ENCODE results near the gene AP2S1.
"Not testable (repeated sequence)": the region's sequence is repeated elsewhere in the genome, so short reads cannot be mapped to it uniquely, and the experiment has no call there.

DNA sequence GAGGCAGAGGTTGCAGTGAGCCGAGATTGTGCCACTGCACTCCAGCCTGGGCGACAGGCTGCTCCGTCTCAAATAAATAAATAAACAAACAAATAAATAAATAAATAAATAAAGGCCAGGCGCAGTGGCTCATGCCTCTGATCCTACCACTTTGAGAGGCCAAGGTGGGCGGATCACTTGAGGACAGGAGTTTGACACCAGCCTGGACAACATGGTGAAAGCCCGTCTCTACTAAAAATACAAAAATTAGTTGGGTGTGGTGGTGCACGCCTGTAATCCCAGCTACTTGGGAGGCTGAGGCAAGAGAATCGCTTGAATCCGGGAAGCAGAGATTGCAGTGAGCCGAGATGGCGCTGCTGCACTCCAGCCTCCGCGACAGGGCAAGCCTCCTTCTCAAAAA is 4.1 kb upstream of the AP2S1 start:
- not testable (repeated sequence) for TF ChIP-seq ZNF169 (tag by site-specific recombination; IDR thresholded peaks at IDR 0.05); ZSCAN16 (tag by site-specific recombination; IDR thresholded peaks at IDR 0.05); RBAK (tag by site-specific recombination; IDR thresholded peaks at IDR 0.05); KLF16 (tag by site-specific recombination; IDR thresholded peaks at IDR 0.05); ZNF398 (tag by site-specific recombination; IDR thresholded peaks at IDR 0.05); REPIN1 (tag by site-specific recombination; IDR thresholded peaks at IDR 0.05; ENCODE audit: low read depth); ZNF426 (tag by site-specific recombination; IDR thresholded peaks at IDR 0.05); ZNF423 (tag by site-specific recombination; IDR thresholded peaks at IDR 0.05); ZNF211 (tag by site-specific recombination; IDR thresholded peaks at IDR 0.05; ENCODE audit: low read depth); YY1 (tag by site-specific recombination; IDR thresholded peaks at IDR 0.05)
- TF ChIP-seq, protein P1, sequence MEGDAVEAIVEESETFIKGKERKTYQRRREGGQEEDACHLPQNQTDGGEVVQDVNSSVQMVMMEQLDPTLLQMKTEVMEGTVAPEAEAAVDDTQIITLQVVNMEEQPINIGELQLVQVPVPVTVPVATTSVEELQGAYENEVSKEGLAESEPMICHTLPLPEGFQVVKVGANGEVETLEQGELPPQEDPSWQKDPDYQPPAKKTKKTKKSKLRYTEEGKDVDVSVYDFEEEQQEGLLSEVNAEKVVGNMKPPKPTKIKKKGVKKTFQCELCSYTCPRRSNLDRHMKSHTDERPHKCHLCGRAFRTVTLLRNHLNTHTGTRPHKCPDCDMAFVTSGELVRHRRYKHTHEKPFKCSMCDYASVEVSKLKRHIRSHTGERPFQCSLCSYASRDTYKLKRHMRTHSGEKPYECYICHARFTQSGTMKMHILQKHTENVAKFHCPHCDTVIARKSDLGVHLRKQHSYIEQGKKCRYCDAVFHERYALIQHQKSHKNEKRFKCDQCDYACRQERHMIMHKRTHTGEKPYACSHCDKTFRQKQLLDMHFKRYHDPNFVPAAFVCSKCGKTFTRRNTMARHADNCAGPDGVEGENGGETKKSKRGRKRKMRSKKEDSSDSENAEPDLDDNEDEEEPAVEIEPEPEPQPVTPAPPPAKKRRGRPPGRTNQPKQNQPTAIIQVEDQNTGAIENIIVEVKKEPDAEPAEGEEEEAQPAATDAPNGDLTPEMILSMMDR (tag by site-specific recombination; IDR thresholded peaks at IDR 0.05): not testable (repeated sequence)

Data from HEK293 (cell line).